HG03175 (cell line): ENCODE measurements around the gene ZACN.

Experiments used
- ATAC-seq: cut with Tn5 transposase; IDR thresholded peaks from one replicate; pipeline ENCODE4 v1.9.1; 2021; ENCODE audit warnings: mild to moderate bottlenecking, moderate library complexity; ENCODE audit not compliant: unreplicated experiment

ZACN gene

GRCh38 chr17:76130473-76130872, 51.5 kb downstream of the ZACN start:
- no peak for ATAC-seq

- no peak for ATAC-seq
These were observed 52.2 kb downstream of the ZACN start for GRCh38 chr17:76131051-76131691.

GRCh38 chr17:76131692-76132573, 53.0 kb downstream of the ZACN start:
- ATAC-seq = no peak
